Gastroesophageal sphincter (tissue), 4 donors: Measurements from ENCODE around the gene CCSER2. TPM values are rescaled to one million over a fixed set of nuclear protein-coding genes. Genes with fewer than 3 reads are reported as not detected.

ENCODE experiments used
- ATAC-seq: fragments of 150-250 bp; one replicate; pipeline ENCODE4 v1.9.1; 2016; ENCODE audit warnings: mild to moderate bottlenecking, moderate library complexity
- H3K27ac ChIP-seq, 4 donors: fragments of 200-600 bp; sonication (generic) in 3 of 4; 1 replicate in 3 of 4; 2 replicates in 1 of 4; pipeline ENCODE4 v1.5.1; 2016 to 2019
- H3K27me3 ChIP-seq: fragments of 200-600 bp; sonication (generic); one replicate; pipeline ENCODE4 v1.5.1; 2019
- H3K36me3 ChIP-seq, 2 donors: fragments of 200-600 bp; sonication (generic); one replicate each; pipeline ENCODE4 v1.5.1; 2019; ENCODE audit warnings: control low read depth in 1 of 2
- H3K4me1 ChIP-seq, 3 donors: fragments of 200-600 bp; sonication (generic); 1 replicate in 2 of 3; 2 replicates in 1 of 3; pipeline ENCODE4 v1.5.1; 2016 to 2019; ENCODE audit warnings: control low read depth in 2 of 3
- H3K4me3 ChIP-seq, 2 donors: fragments of 200-600 bp; sonication (generic); one replicate each; pipeline ENCODE4 v1.5.1; 2019; ENCODE audit warnings: mild to moderate bottlenecking in 1 of 2, moderate library complexity in 1 of 2
- H3K9me3 ChIP-seq, 3 donors: fragments of 200-600 bp; sonication (generic); one replicate each; pipeline ENCODE4 v1.5.1; 2017 to 2019; ENCODE audit warnings: control low read depth in 2 of 3
- EP300 ChIP-seq: sonication (generic); formaldehyde crosslinking; IDR thresholded peaks from one replicate; pipeline ENCODE4 v1.6.1; 2017; ENCODE audit warnings: antibody characterized with exemption, mild to moderate bottlenecking
- POLR2A ChIP-seq, 2 donors: fragments of 450-650 bp; IDR thresholded peaks; one replicate each; pipeline ENCODE4 v1.6.1; 2017; ENCODE audit warnings: antibody characterized with exemption in 2 of 2, mild to moderate bottlenecking in 2 of 2, moderate library complexity in 1 of 2
- POLR2AphosphoS5 ChIP-seq: sonication (generic); formaldehyde crosslinking; IDR thresholded peaks from one replicate; pipeline ENCODE4 v1.6.1; 2017; ENCODE audit warnings: antibody characterized with exemption
- WGBS, 2 donors: methylation state at CpG; one replicate each; pipeline ENCODE4 v1.1.5; 2018; ENCODE audit warnings: low coverage in 1 of 2; 5-methylcytosine and 5-hydroxymethylcytosine counted together
- total RNA-seq, 4 donors: library from RNA; depleted of rRNA; stranded (reverse); fragments of >200 nt; gene quantifications; one replicate each; pipeline ENCODE4 v1.1.0, GENCODE V29; 2016
- TF ChIP-seq, protein P1 (sequence below), 4 experiments: fragments of 200-600 bp in 2 of 4; fragments of 450-650 bp in 2 of 4; sonication (generic) in 1 of 4; IDR thresholded peaks; one replicate each; pipeline ENCODE4 v1.5.1; 2017 to 2019; ENCODE audit warnings: antibody characterized with exemption in 4 of 4, mild to moderate bottlenecking in 2 of 4, moderate library complexity in 2 of 4

Gene CCSER2
- total RNA-seq, 4 donors from 2014 or later, result 64.5 to 93.5 (median 83.3) TPM

DNA sequence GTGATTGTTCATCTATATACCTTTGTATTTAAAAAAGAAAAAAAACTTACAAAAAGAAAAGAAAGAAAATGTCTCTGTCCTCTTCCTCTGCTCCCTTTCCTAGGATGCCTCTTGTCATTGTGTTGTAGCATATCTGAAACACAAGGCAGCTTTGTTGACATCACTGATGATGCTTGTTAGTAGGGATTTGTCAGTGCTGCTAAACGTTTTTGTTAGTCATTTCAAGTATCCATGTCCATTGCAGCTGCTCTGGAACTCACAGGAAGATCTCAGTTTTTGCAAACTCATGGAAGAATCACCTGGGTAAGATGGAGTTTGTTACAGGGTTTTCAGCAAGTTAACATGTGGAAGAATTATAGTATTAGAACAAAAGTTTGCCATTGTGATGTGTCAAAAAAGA is 123.6 kb downstream of the CCSER2 start:
- H3K27ac ChIP-seq, result no peak overlapping the region
- 0 to 10% methylated on average over 1 of the region's 1 CpG for WGBS, 2 donors
- no peak for TF ChIP-seq POLR2A (IDR thresholded peaks at IDR 0.05)
- TF ChIP-seq POLR2AphosphoS5, result no peak
- TF ChIP-seq EP300, result no peak
- TF ChIP-seq, protein P1, sequence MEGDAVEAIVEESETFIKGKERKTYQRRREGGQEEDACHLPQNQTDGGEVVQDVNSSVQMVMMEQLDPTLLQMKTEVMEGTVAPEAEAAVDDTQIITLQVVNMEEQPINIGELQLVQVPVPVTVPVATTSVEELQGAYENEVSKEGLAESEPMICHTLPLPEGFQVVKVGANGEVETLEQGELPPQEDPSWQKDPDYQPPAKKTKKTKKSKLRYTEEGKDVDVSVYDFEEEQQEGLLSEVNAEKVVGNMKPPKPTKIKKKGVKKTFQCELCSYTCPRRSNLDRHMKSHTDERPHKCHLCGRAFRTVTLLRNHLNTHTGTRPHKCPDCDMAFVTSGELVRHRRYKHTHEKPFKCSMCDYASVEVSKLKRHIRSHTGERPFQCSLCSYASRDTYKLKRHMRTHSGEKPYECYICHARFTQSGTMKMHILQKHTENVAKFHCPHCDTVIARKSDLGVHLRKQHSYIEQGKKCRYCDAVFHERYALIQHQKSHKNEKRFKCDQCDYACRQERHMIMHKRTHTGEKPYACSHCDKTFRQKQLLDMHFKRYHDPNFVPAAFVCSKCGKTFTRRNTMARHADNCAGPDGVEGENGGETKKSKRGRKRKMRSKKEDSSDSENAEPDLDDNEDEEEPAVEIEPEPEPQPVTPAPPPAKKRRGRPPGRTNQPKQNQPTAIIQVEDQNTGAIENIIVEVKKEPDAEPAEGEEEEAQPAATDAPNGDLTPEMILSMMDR (IDR thresholded peaks at IDR 0.05), result no peak
- no peak overlapping the region for H3K4me3 ChIP-seq
- H3K4me1 ChIP-seq, result no peaks in the 10 kb centered on the region
- H3K27me3 ChIP-seq, result no peaks in the 10 kb centered on the region
- H3K9me3 ChIP-seq, result no peaks in the 10 kb centered on the region
- no peak for ATAC-seq
- peaks cover 0 to 13% of the 10 kb centered on the region in 2 donors for H3K36me3 ChIP-seq

DNA sequence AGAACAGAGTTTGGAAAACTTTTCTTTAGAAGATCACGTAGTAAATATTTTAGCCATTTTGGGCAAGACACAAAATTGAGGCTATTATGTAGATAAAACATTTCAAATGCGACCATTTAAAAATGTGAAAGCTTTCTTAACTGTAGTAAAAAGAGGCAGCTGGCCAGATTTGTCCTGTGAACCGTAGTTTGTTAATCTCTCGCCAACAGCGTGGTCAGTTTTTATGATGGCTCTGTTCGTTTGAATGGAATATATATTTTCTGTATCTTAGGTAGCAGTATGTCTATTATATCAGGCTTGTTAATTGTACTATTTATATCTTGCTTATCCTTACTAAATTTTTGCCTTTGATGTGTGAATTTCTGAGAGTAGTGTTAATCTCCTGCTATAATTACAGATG is 124.9 kb downstream of the CCSER2 start:
- no peak for ATAC-seq

DNA sequence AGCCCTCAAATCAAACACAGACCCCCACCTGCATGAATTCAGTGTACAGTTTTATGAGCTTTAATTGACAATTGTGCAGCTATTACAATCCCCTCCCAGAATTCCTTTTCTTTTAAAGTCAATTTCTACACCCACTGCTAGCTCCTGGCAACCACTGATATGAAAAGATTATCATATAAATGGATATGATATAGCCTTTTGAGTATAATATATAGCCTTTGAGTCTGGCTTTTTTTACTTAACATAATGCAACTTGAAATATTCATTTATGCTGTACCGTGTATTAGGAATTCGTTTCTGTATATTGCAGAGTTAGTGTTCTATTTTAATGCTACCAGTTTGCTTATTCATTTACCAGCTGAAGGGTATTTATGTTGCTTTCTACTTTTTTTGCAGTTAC is 127.7 kb downstream of the CCSER2 start:
- Histone ChIP-seq H3K4me3 (no peak overlapping the region), H3K27me3 (no peaks in the 10 kb centered on the region), H3K36me3 (peaks cover 0 to 16% of the 10 kb centered on the region in 2 donors), H3K4me1 (no peaks in the 10 kb centered on the region), H3K9me3 (peaks cover 0 to 9% (median 0%) of the 10 kb centered on the region in 3 donors), H3K27ac (no peak overlapping the region)
- 73 to 76% methylated on average over 2 of the region's 2 CpGs for WGBS, 2 donors
- ATAC-seq, result no peak
- TF ChIP-seq, protein P1 (IDR thresholded peaks at IDR 0.05), result no peak
- TF ChIP-seq EP300, result no peak
- TF ChIP-seq POLR2A (IDR thresholded peaks at IDR 0.05), result no peak
- no peak for TF ChIP-seq POLR2AphosphoS5

More for the DNA sequence above, 124.9 kb downstream of the CCSER2 start:
- no peak overlapping the region for H3K27ac ChIP-seq
- no peaks in the 10 kb centered on the region for H3K27me3 ChIP-seq
- H3K4me1 ChIP-seq, result no peaks in the 10 kb centered on the region
- no peak for TF ChIP-seq POLR2AphosphoS5
- TF ChIP-seq, protein P1 (IDR thresholded peaks at IDR 0.05), result no peak
- no peak for TF ChIP-seq EP300
- TF ChIP-seq POLR2A (IDR thresholded peaks at IDR 0.05), result no peak
- peaks cover 0 to 9% of the 10 kb centered on the region in 2 donors for H3K36me3 ChIP-seq
- H3K4me3 ChIP-seq, result no peak overlapping the region
- 86 to 91% methylated on average over 6 of the region's 6 CpGs for WGBS, 2 donors
- H3K9me3 ChIP-seq, result no peaks in the 10 kb centered on the region

DNA sequence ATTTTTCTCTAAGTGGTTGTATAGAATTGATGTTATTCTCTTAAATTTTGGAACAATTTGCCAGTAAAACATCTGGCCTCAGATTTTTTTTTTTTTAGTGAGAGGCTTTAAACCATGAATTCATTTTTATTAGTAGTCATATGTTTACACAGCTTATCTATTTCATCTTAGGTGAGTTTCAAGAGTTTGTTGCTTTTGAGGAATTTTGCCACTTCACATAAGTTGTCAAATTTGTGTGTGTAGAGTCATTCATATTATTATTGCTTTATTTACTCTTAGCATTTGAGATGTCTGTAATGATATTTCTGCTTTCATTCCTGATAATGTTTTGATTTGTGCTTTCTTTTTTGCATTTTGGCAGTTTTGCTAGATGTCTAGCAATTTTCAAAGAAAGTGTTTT is 132.1 kb downstream of the CCSER2 start:
- peaks cover 0 to 9% (median 0%) of the 10 kb centered on the region in 3 donors for H3K9me3 ChIP-seq
- H3K27me3 ChIP-seq, result no peaks in the 10 kb centered on the region
- no peak overlapping the region for H3K27ac ChIP-seq
- no peak for ATAC-seq
- H3K4me1 ChIP-seq, result peaks cover 0 to 18% (median 0%) of the 10 kb centered on the region in 3 donors
- TF ChIP-seq POLR2A (IDR thresholded peaks at IDR 0.05), result no peak
- no peak for TF ChIP-seq POLR2AphosphoS5
- TF ChIP-seq EP300, result no peak
- TF ChIP-seq, protein P1 (IDR thresholded peaks at IDR 0.05), result no peak
- H3K4me3 ChIP-seq, result no peak overlapping the region
- H3K36me3 ChIP-seq, result peaks cover 0 to 25% of the 10 kb centered on the region in 2 donors

DNA sequence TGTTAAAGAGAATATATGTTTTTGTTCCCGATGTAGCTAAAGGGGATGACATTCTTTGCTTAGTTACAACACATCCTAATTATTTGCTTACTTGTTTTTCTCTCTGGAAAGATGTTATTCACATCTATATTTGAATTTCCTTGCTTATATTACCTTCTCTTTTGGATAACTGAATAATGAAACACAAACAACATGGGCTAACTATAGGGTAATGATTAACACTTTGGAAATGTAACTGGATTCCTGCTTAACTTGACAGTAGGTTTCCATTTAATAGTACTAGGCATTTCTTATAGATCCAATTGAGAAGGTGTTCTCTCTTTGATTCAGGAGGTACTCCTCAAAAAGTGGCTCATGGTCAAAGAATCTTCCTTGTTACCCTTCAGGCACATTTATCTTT is 141.1 kb downstream of the CCSER2 start:
- no peak overlapping the region for H3K27ac ChIP-seq
- no peak overlapping the region for H3K4me3 ChIP-seq
- no peaks in the 10 kb centered on the region for H3K4me1 ChIP-seq
- H3K9me3 ChIP-seq, result no peaks in the 10 kb centered on the region
- ATAC-seq, result no peak
- no peaks in the 10 kb centered on the region for H3K27me3 ChIP-seq
- TF ChIP-seq, protein P1 (IDR thresholded peaks at IDR 0.05), result no peak
- TF ChIP-seq EP300 (no peak), POLR2A (IDR thresholded peaks at IDR 0.05) (no peak), POLR2AphosphoS5 (no peak)
- H3K36me3 ChIP-seq, result peaks cover 0 to 43% of the 10 kb centered on the region in 2 donors
- 80 to 90% methylated on average over 1 of the region's 1 CpG for WGBS, 2 donors
